Activated CD4-positive, alpha-beta T cell treated with anti-CD3 and anti-CD28 coated beads for 48 hours (primary cell): ENCODE data around the gene YES1.

Experiments
- DNase-seq: peaks from one replicate; pipeline ENCODE4 v3.0.0-alpha.2; 2020

The YES1 gene

DNA sequence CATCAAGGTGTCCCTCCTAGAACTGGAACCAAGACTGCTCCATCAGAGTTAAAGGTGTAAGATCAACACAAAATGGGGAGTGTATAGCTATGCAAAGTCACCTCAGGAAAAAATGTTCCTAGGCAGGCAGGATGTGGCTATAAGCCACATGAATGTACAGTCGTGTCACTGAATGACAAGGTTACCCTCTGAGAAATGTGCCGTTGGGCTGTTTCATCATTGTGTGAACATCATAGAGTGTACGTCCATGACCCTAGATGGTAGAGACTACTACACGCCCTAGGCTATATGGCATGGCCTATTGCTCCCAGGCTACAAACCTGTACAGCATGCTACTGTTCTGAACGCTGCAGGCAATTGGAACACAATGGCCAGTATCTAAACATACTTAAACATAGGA, 130.1 kb downstream of the YES1 start:
- DNase-seq = peak; percentile 58

DNA sequence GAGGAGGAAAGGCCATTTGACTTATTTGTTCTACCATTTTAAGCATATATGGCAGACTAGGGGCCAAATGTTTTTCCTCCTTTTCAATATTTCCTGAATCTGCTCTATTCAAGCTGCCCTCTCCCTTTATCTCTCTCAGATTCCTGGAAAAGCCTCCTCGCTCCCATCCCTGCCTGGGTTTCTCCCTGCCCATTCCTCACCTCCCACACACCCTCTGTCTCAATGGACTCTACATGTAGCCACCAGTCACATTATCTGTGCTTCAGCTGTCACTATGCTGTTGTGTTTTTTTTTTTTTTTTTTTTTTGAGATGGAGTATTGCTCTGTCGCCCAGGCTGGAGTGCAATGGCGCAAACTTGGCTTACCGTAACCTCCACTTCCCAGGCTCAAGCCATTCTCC, 131.7 kb downstream of the YES1 start:
- DNase-seq = no peak

DNA sequence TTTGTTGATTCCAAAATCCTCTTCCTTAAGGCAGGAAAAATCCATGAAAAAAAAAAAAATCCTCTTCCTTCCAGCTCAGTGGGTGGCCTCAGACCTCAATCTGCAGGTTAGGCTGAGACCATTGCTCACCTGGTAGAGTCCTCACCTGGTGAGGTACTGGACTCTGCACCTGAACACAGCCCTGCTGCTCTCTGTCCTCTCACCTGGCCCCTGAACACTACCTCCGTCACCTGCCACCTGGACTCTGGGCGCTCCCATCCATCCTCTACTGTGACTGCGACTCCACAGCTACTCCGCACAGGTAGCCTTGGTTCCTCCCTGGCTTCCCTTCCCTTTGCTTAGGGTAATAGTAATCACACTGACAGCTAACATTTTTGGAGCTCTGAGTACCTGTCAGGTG, 132.5 kb downstream of the YES1 start:
- no peak for DNase-seq

DNA sequence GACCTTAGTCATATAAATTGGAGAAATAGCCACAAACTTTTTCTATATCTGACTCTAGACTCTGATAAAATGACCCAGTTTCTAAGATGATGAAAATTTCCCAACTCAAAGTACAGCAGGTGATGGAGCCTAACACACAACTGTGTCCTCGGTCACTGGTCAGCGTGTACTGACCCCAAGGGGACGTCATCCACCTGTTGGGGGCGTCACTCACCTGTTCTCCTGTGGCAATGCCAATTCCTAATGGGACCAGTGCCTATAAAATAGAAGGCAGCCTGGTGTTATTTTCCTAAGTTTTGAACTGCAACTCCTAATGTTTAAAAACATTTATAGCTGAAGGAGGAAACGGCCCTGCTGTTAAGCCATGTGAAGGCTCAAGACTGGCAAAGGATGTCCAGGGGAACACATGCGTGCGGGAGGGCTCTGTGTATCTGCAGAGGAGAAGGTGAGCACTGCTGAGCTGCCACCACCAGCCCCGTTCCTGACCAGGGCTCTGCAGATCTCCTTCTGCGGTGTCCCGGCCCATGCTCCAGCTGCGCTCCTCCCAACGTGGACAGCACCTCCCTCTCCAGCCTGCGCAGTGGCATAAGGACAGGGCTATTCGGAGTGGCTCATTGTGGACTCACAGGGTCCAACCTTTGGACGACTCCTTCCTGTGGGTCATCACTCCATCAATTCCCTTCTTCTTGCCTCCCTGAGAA, 133.4 kb downstream of the YES1 start:
- DNase-seq = no peak

DNA sequence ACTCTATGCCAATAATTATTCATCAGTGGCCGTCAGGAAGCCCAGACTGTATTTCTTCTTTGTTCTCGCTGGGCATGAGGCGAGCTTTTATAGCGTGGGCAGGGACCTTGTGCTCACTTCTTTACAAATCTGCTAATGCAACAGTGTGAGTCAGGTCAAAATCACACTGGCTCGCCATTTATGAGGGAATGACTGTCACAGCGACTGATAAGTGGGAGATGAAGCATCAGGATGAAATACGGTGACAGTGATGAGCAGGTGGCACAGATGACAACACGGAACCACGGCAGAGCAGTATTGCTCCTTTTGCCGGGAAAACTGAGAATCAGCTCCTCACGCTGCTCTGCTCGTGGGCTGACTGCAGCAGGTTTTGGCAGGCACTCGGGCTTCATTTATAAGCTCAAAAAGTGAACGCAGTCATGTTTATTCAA, 134.1 kb downstream of the YES1 start:
- no peak for DNase-seq

DNA sequence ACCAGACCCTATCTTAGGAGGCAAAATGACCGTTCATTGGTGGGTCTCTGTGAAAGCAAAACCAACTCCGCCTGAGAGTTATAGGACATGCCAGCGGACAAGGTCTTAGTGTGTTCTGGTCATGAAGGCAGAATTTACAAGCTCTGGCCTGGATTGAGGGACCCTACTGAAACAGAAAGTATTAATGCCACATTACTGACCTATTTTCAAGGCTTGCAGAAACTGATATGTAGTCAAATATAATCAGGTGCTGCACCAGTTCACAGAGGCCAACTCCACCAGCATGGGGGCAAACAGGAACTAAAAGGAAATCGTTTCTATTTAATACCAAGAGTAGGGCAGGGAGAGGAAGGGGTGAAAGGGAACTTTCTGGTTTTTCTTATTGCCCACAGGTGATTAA, 134.9 kb downstream of the YES1 start:
- no peak for DNase-seq

DNA sequence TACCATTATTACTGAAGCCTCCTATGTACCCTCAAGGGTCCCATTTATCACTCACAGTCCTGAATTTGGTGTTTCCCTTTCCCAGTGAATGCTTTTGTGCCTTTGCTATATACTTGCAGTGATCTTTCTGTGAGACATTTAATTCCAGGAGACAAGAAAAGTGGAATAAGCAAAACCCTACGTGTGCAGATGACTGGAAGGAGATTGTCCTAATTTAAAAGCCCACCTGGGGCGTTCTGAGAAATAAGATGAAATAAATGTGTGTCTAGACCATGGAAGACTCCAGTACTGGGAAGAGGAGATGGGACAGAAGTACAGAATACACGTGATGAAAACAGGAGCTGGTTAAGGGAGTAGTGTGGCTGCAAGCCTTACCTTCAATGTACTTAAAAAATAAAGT, 135.3 kb downstream of the YES1 start:
- no peak for DNase-seq

DNA sequence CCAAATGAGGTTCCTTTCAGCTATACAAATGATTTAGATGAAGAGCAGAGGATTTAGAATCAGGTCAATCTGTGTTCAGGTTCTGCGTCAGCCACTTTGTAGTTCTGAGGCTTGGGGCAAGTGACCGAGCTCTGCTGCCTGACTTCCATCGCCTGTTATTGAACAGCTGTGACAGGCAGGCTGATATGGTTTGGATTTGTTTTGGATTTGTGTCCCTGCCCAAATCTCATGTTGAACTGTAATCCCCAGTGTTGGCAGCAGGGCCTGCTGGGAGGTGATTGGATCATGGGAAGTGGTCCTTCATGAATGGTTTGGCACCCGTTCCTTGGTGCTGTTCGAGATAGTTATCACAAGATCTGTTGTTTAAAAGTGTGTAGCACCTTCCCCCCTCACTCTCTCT, 136.0 kb downstream of the YES1 start:
- no peak for DNase-seq

DNA sequence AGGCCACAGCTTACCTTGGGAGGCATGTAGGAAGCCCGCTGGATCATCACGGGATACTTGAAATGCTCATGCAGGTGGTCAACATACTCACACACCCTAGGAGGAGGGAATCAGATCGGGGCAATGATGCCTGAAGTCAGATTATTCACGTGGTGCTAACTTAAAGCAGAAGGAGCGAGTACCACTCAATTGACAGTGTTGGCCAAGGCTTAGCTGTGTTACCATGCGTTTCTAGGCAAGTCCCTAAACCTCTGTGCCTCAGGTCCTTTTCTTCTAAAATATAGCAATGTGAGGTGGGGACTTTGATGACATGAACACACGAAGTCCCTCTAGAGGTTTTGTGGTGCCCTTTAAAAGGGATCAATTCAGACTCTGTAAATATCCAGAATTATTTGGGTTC, 136.7 kb downstream of the YES1 start:
- DNase-seq = no peak

DNA sequence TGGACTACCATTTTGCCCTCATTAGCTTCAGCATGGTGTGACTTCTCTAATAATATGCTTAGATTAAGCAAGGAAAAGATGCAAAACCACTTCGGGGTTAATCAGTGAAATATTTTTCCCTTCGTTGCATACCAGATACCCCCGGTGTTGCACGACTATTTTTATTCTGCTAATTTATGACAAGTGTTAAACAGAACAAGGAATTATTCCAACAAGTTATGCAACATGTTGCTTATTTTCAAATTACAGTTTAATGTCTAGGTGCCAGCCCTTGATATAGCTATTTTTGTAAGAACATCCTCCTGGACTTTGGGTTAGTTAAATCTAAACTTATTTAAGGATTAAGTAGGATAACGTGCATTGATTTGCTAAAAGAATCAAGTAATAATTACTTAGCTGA, 138.3 kb downstream of the YES1 start:
- DNase-seq = no peak

DNA sequence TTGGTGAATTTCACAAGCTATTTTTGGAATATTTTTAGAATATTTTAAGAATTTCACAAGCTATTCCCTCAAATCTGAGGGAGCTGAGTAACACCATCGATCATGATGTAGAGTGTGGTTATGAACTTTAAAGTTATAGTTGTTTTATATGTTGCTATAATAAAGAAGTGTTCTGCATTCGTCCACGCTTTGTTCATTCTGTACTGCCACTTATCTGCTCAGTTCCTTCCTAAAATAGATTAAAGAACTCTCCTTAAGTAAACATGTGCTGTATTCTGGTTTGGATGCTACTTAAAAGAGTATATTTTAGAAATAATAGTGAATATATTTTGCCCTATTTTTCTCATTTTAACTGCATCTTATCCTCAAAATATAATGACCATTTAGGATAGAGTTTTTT, 138.7 kb downstream of the YES1 start:
- DNase-seq = no peak
